Common myeloid progenitor, CD34-positive (primary cell): ENCODE results near the gene A1BG. TPM values are rescaled to one million over a fixed set of nuclear protein-coding genes. Genes with fewer than 3 reads are reported as not detected.

Experiments
- CTCF ChIA-PET: fragments of 350-600 bp; sonication (Branson Sonifier 250); formaldehyde crosslinking; loops from one replicate; lab custom pipeline; 2021; ENCODE audit warnings: antibody characterized with exemption; lab: Charles Lee
- POLR2A ChIA-PET: fragments of 350-600 bp; sonication (Branson Sonifier 250); formaldehyde crosslinking; loops from one replicate; lab custom pipeline; 2021; ENCODE audit warnings: antibody characterized with exemption; lab: Charles Lee
- DNase-seq, 3 donors: peaks; one replicate each; pipeline versions ENCODE4 v3.0.0 to v3.0.0-alpha.2; 2013
- H3K27ac ChIP-seq, 2 experiments: 1 replicate in 1 of 2; 2 replicates in 1 of 2; pipeline ENCODE4 v1.7.0; 2013; ENCODE audit warnings: inconsistent platforms in 2 of 2, low read length in 2 of 2, mild to moderate bottlenecking in 2 of 2, low read depth in 1 of 2, moderate library complexity in 1 of 2; ENCODE audit not compliant: severe bottlenecking in 2 of 2, insufficient read depth in 1 of 2, poor library complexity in 1 of 2
- H3K27me3 ChIP-seq, 5 experiments: replicated peaks in 2 of 5; 1 replicate in 3 of 5; 2 replicates in 2 of 5; pipeline versions ENCODE4 v1.6.1 to v1.7.0; 2013; ENCODE audit warnings: low read length in 4 of 5, mild to moderate bottlenecking in 2 of 5, moderate library complexity in 2 of 5, inconsistent platforms in 1 of 5; ENCODE audit not compliant: insufficient read depth in 5 of 5, control insufficient read depth in 4 of 5
- H3K36me3 ChIP-seq, 4 experiments: 1 replicate in 2 of 4; 2 replicates in 2 of 4; pipeline versions ENCODE4 v1.6.1 to v1.7.0; 2013; ENCODE audit warnings: low read length in 3 of 4, control low read depth in 1 of 4, mild to moderate bottlenecking in 1 of 4; ENCODE audit not compliant: control insufficient read depth in 4 of 4, insufficient read depth in 4 of 4
- H3K4me1 ChIP-seq, 4 experiments: 1 replicate in 3 of 4; 2 replicates in 1 of 4; pipeline versions ENCODE4 v1.6.1 to v1.7.1; 2013; ENCODE audit warnings: low read length in 3 of 4, mild to moderate bottlenecking in 3 of 4, control low read depth in 1 of 4, inconsistent platforms in 1 of 4, moderate library complexity in 1 of 4; ENCODE audit not compliant: control insufficient read depth in 4 of 4, insufficient read depth in 4 of 4; ENCODE audit errors: control extremely low read depth in 1 of 4
- H3K4me3 ChIP-seq, 7 experiments: 1 replicate in 4 of 7; 2 replicates in 3 of 7; pipeline versions ENCODE4 v1.5.1 to v1.7.0; 2013; ENCODE audit warnings: mild to moderate bottlenecking in 7 of 7, low read length in 6 of 7, moderate library complexity in 6 of 7, inconsistent platforms in 2 of 7, low read depth in 2 of 7, control low read depth in 1 of 7; ENCODE audit not compliant: insufficient read depth in 4 of 7, control insufficient read depth in 1 of 7; ENCODE audit errors: extremely low read depth in 1 of 7
- H3K9me3 ChIP-seq, 5 experiments: 1 replicate in 4 of 5; 2 replicates in 1 of 5; pipeline versions ENCODE4 v1.6.1 to v1.7.1; 2013; ENCODE audit warnings: low read length in 4 of 5, mild to moderate bottlenecking in 2 of 5, inconsistent platforms in 1 of 5, low read depth in 1 of 5, moderate library complexity in 1 of 5; ENCODE audit not compliant: control insufficient read depth in 4 of 5, insufficient read depth in 2 of 5; ENCODE audit errors: control extremely low read depth in 1 of 5
- WGBS: methylation state at CpG from one replicate; pipeline ENCODE4 v1.1.5; 2013; ENCODE audit not compliant: insufficient coverage; 5-methylcytosine and 5-hydroxymethylcytosine counted together
- polyA plus RNA-seq: library from polyadenylated mRNA; unstranded; fragments of 120-200 nt; gene quantifications from one replicate; pipeline ENCODE4 v1.2.1, GENCODE V29; 2013

A1BG gene
- polyA plus RNA-seq, result 30.3 TPM

GRCh38 chr19:58352760-58353671, at the start of gene A1BG:
Gene A1BG (minus strand): TSS chr19:58353492. CDS start chr19:58353437, 55 bp downstream.
- POLR2A ChIA-PET, result no interaction called here

GRCh38 chr19:58401840-58402421, 48.6 kb upstream of the A1BG start:
- DNase-seq, result no peak
- Histone ChIP-seq H3K4me1 (peaks cover 0 to 18% (median 15%) of the 10 kb centered on the region in 4 experiments), H3K4me3 (peak overlapping the region; percentile 24 to 89 (median 71)), H3K27ac (peak overlapping the region in 1 of 2 experiments; percentile 71), H3K9me3 (no peaks in the 10 kb centered on the region), H3K36me3 (no peaks in the 10 kb centered on the region), H3K27me3 (peaks cover 0 to 17% (median 11%) of the 10 kb centered on the region in 5 experiments)
- 40% methylated on average over 11 of the region's 23 CpGs for WGBS
- ChIA-PET POLR2A (no interaction called here), CTCF (no interaction called here)

More at GRCh38 chr19:58352760-58353671, at the start of gene A1BG:
- DNase-seq, result no peak
- peaks cover under 1 to 33% (median 16%) of the 10 kb centered on the region in 4 experiments for H3K4me1 ChIP-seq
- WGBS, result 95% methylated on average over 17 of the region's 26 CpGs
- H3K27ac ChIP-seq, result no peak within 1 kb of the TSS
- CTCF ChIA-PET, result interaction anchor here (0.6 kb wide), 1 partner anchor 528 kb away, joined by 3 read pairs; no protein-coding TSS in a partner anchor
- H3K4me3 ChIP-seq, result no peak within 1 kb of the TSS
- peaks cover 0 to 7% (median 0%) of the 10 kb centered on the region in 5 experiments for H3K27me3 ChIP-seq
- H3K9me3 ChIP-seq, result peaks cover 0 to 4% (median 0%) of the 10 kb centered on the region in 5 experiments
- peaks cover 0 to 13% (median 2%) of the 10 kb centered on the region in 4 experiments for H3K36me3 ChIP-seq

DNA sequence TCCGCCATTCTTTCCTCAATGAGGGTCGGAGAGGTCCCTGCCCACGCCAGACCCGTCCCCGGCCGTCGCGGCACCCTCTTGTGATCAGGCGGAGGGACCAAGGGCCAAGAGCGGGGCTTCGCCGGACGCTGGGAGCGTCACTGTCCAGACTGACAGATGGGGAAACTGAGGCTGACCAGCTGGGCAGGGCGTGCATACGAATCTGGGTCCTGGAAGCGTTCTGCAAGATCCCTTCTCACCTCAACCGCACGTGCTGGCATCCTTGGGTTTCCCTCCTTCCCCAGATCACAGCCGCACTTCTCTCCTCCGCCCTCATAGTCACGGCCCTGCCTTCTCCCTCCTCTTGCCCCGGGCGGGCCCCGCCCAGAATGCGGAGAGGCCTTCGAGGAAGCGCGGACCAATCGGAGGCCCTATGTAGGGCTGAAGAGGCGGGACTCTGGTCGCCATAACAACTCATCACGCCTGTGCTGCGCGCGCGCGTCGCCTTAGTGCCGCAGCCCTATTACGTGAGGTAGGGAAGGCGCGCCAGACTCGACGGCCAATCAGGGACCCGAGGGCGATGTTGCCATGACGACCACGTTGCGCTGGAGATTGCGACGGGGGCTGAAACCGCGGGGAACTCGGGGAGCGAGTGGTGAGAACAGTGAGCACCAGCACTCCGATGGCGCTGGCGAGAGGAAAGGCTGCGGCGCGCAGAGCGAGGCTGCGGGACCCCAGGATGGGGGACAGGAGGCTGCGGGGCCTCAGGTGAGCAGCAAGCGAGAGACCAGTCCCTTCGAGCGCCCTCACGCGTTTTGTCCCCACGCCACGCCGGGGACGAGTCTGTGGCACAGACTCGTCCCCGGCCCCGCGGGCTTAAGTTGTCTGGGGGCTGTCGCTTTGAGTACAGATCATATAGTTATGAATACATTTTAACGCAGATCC, 47.9 kb upstream of the A1BG start:
- Histone ChIP-seq H3K27me3 (peaks cover 0 to 24% (median 11%) of the 10 kb centered on the region in 5 experiments), H3K4me1 (peaks cover 0 to 23% (median 19%) of the 10 kb centered on the region in 4 experiments), H3K4me3 (peak overlapping the region; percentile 24 to 89 (median 71)), H3K9me3 (no peaks in the 10 kb centered on the region), H3K27ac (peak overlapping the region in 1 of 2 experiments; percentile 71), H3K36me3 (no peaks in the 10 kb centered on the region)
- ChIA-PET POLR2A (no interaction called here), CTCF (no interaction called here)
- 3% methylated on average over 56 of the region's 80 CpGs for WGBS
- DNase-seq, result peak; percentile 100

- peaks cover 0 to 32% (median 16%) of the 10 kb centered on the region in 5 experiments for H3K27me3 ChIP-seq
- H3K4me1 ChIP-seq, result peaks cover 0 to 28% (median 22%) of the 10 kb centered on the region in 4 experiments
- no peak for DNase-seq
- 71% methylated on average over 12 of the region's 18 CpGs for WGBS
- H3K27ac ChIP-seq, result no peak overlapping the region
- ChIA-PET POLR2A (no interaction called here), CTCF (no interaction called here)
- H3K36me3 ChIP-seq, result peaks cover 0 to 4% (median under 1%) of the 10 kb centered on the region in 4 experiments
- H3K9me3 ChIP-seq, result no peaks in the 10 kb centered on the region
- H3K4me3 ChIP-seq, result peak overlapping the region in 5 of 7 experiments; percentile 48 to 76 (median 59)
Observed at GRCh38 chr19:58400316-58400915, 47.1 kb upstream of the A1BG start.

DNA sequence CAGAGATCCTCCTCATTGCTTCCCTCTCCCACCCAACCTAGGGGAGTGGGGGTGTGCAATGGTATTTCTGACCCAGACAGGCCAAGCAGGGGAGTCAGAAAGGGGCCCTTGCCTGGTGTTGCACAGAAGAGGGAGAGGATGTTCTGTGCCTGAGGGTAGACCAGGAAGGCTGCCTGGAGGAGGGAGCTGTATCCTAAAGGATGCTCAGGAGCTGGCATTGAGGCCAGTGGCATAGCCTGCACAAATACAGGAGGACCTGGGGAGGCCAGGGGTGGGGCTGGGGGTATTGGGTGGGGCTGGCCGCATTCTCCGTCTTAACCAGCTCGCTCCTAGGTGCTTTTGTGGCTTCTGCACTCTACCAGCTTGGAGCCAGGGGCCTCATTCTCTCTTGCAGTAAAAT, 46.6 kb upstream of the A1BG start:
- H3K4me3 ChIP-seq, result no peak overlapping the region
- peaks cover 0 to 36% (median 16%) of the 10 kb centered on the region in 5 experiments for H3K27me3 ChIP-seq
- no peak for DNase-seq
- no peak overlapping the region for H3K27ac ChIP-seq
- no peaks in the 10 kb centered on the region for H3K9me3 ChIP-seq
- H3K36me3 ChIP-seq, result peaks cover 0 to 9% (median 4%) of the 10 kb centered on the region in 4 experiments
- CTCF ChIA-PET, result no interaction called here
- POLR2A ChIA-PET, result no interaction called here
- peaks cover 0 to 28% (median 22%) of the 10 kb centered on the region in 4 experiments for H3K4me1 ChIP-seq
- WGBS, result 100% methylated on average over 3 of the region's 3 CpGs

- WGBS, result 96% methylated on average over 6 of the region's 6 CpGs
- ChIA-PET POLR2A (no interaction called here), CTCF (interaction anchor here (0.6 kb wide), 1 partner anchor 42 kb away, joined by 3 read pairs; no protein-coding TSS in a partner anchor)
- Histone ChIP-seq H3K9me3 (no peaks in the 10 kb centered on the region), H3K27me3 (peaks cover 0 to 37% (median 16%) of the 10 kb centered on the region in 5 experiments), H3K4me1 (peaks cover 0 to 26% (median 20%) of the 10 kb centered on the region in 4 experiments), H3K4me3 (no peak overlapping the region), H3K27ac (no peak overlapping the region), H3K36me3 (peaks cover 0 to 22% (median 17%) of the 10 kb centered on the region in 4 experiments)
- DNase-seq, result no peak
Observed at GRCh38 chr19:58398545-58398944, 45.3 kb upstream of the A1BG start.
